Right lobe of liver (tissue), 6 donors: ENCODE measurements around the gene DCTD. TPM values are rescaled to one million over a fixed set of nuclear protein-coding genes. Genes with fewer than 3 reads are reported as not detected.

Source experiments
- ATAC-seq, 4 donors: fragments of 200-7000 bp; cut with Tn5 transposase; one replicate each; pipeline ENCODE4 v1.9.1; 2020; ENCODE audit warnings: mild to moderate bottlenecking in 4 of 4, moderate library complexity in 4 of 4
- DNase-seq, 3 donors: peaks; one replicate each; pipeline ENCODE4 v3.0.0-alpha.2; 2020
- H3K27ac ChIP-seq, 3 donors: fragments of 200-600 bp; one replicate each; pipeline ENCODE4 v1.8.0; 2022
- H3K27me3 ChIP-seq, 2 donors: fragments of 200-600 bp; one replicate each; pipeline ENCODE4 v1.8.0; 2022
- H3K36me3 ChIP-seq, 4 donors: fragments of 200-600 bp; sonication (generic) in 1 of 4; one replicate each; pipeline versions ENCODE4 v1.5.1 to v1.8.0; 2017 to 2022; ENCODE audit warnings: control low read depth in 1 of 4
- H3K4me1 ChIP-seq, 4 donors: fragments of 200-600 bp; sonication (generic) in 1 of 4; one replicate each; pipeline versions ENCODE4 v1.5.1 to v1.8.0; 2017 to 2022; ENCODE audit warnings: control low read depth in 1 of 4
- H3K4me3 ChIP-seq, 3 donors: fragments of 200-600 bp; one replicate each; pipeline ENCODE4 v1.8.0; 2022
- H3K9me3 ChIP-seq, 4 donors: fragments of 200-600 bp; sonication (generic) in 1 of 4; one replicate each; pipeline versions ENCODE4 v1.5.1 to v1.8.0; 2017 to 2022; ENCODE audit warnings: control low read depth in 1 of 4
- CTCF ChIP-seq, 4 donors: fragments of 200-600 bp in 3 of 4; fragments of 450-650 bp in 1 of 4; IDR thresholded peaks; one replicate each; pipeline versions ENCODE4 v1.5.1 to v1.8.0; 2016 to 2022; ENCODE audit warnings: antibody characterized with exemption in 4 of 4, mild to moderate bottlenecking in 2 of 4
- POLR2A ChIP-seq: fragments of 450-650 bp; IDR thresholded peaks from one replicate; pipeline ENCODE4 v1.6.1; 2017; ENCODE audit warnings: antibody characterized with exemption, mild to moderate bottlenecking
- WGBS: methylation state at CpG from one replicate; pipeline ENCODE4 v1.1.6; 2018; ENCODE audit warnings: low coverage, low lambda C conversion rate; ENCODE audit not compliant: insufficient coverage; ENCODE audit errors: missing lambda C conversion rate; 5-methylcytosine and 5-hydroxymethylcytosine counted together
- intact Hi-C, 2 donors: fragments of 100-400 bp; cut with DNase I; formaldehyde crosslinking; loops; one replicate each; pipeline versions ENCODE4 v1.11.2 to v1.14.1; 2022
- total RNA-seq, 6 experiments: library from RNA; depleted of rRNA in 2 of 6; stranded (reverse); fragments of >200 nt in 2 of 6; fragmentation: NEBNext Ultra II Directional in 3 of 6; extraction: Animal tissue kit (Norgen Biotek cat#: 25700) in 3 of 6; gene quantifications; one replicate each; pipeline versions ENCODE4 v1.1.0 to v1.2.4, GENCODE V29; 2016 to 2023
- donor health status: DM: no; HTN: yes; CAD: no.
- donor health status: DM: no; HTN: no; CAD: no.
- donor health status: DM: no; HTN: no; CAD: no.
- donor health status: DM: no; HTN: yes; CAD: no.
- donor health status: DM: no; HTN: yes; CAD: no.

The DCTD gene
- total RNA-seq, 6 experiments from 2014 or later = 45.7 to 61.3 (median 51.2) TPM

- no peaks in the 10 kb centered on the region for H3K9me3 ChIP-seq
- H3K27me3 ChIP-seq = no peaks in the 10 kb centered on the region
- TF ChIP-seq CTCF (IDR thresholded peaks at IDR 0.05) (no peak), POLR2A (no peak)
- intact Hi-C loops = no loop called here
- WGBS = 88% methylated on average over 12 of the region's 27 CpGs
- no peak overlapping the region for H3K4me3 ChIP-seq
- ATAC-seq (no peak), DNase-seq (no peak)
- H3K36me3 ChIP-seq = no peaks in the 10 kb centered on the region
- no peaks in the 10 kb centered on the region for H3K4me1 ChIP-seq
- no peak overlapping the region for H3K27ac ChIP-seq
These were observed 69.4 kb downstream of the DCTD start for GRCh38 chr4:182847576-182848450.

DNA sequence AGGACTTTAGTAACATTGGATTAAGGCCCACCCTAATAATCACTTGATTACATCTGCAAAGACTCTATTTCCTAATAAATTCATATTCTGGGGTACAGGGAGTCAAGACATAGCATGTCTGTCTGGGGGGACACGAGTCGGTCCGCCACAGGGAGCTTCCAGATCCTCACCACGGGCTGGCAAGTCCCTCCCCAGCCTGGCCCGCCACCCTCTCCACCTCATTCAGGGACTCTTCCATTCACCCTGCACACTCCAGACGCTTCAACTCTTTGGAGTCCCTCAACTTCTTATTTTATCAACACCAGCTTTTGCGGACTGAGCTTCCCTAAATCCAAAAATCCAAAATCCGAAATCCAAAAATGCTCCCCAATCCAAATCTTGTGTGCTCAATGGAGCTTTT is 71.2 kb downstream of the DCTD start:
- TF ChIP-seq CTCF (IDR thresholded peaks at IDR 0.05) = no peak
- no peak for TF ChIP-seq POLR2A
- 79% methylated on average over 6 of the region's 8 CpGs for WGBS
- intact Hi-C loops = no loop called here
- Histone ChIP-seq H3K27ac (no peak overlapping the region), H3K4me3 (no peak overlapping the region), H3K27me3 (no peaks in the 10 kb centered on the region), H3K4me1 (no peaks in the 10 kb centered on the region), H3K36me3 (no peaks in the 10 kb centered on the region), H3K9me3 (no peaks in the 10 kb centered on the region)
- no peak for ATAC-seq
- no peak for DNase-seq

DNA sequence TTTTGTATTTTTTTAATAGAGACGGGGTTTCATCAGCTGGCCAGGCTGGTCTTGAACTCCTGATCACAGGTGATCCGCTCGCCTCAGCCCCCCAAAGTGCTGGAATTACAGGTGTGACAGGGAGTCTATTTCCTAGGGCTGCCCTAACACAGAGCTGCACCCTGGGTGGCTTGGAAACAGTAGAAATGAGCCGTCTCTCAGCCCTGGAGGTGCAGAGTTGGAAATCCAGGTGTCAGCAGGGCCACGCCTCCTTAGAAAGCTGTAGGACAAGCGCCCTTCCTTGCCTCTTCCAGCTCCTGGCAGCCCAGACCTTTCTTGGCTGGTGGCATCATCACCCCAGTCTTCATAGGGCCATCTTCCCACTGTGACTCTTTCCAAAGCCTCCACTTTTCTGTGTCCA is 71.6 kb downstream of the DCTD start:
- TF ChIP-seq POLR2A = no peak
- TF ChIP-seq CTCF (IDR thresholded peaks at IDR 0.05) = no peak
- Histone ChIP-seq H3K9me3 (no peaks in the 10 kb centered on the region), H3K27ac (no peak overlapping the region), H3K36me3 (no peaks in the 10 kb centered on the region), H3K4me1 (no peaks in the 10 kb centered on the region), H3K4me3 (no peak overlapping the region), H3K27me3 (no peaks in the 10 kb centered on the region)
- no peak for DNase-seq
- no peak for ATAC-seq
- intact Hi-C loops = no loop called here
- 53% methylated on average over 4 of the region's 6 CpGs for WGBS

GRCh38 chr4:182843808-182844325 is 73.3 kb downstream of the DCTD start:
- no peaks in the 10 kb centered on the region for H3K4me1 ChIP-seq
- no peak overlapping the region for H3K4me3 ChIP-seq
- no peaks in the 10 kb centered on the region for H3K9me3 ChIP-seq
- WGBS = 60% methylated on average over 6 of the region's 9 CpGs
- H3K27ac ChIP-seq = no peak overlapping the region
- intact Hi-C loops = no loop called here
- TF ChIP-seq CTCF (IDR thresholded peaks at IDR 0.05) (no peak), POLR2A (no peak)
- no peaks in the 10 kb centered on the region for H3K27me3 ChIP-seq
- no peak for ATAC-seq
- no peak for DNase-seq
- no peaks in the 10 kb centered on the region for H3K36me3 ChIP-seq
